GM18508 (cell line): ENCODE data around the gene AKAP4.

Experiments
- ATAC-seq: cut with Tn5 transposase; IDR thresholded peaks from one replicate; pipeline ENCODE4 v1.9.1; 2021; ENCODE audit warnings: moderate number of reproducible peaks; ENCODE audit not compliant: insufficient read depth, unreplicated experiment

Gene AKAP4

GRCh38 chrX:50200907-50201306 lies at the start of gene AKAP4:
Gene AKAP4, minus strand, starts transcription at chrX:50201007. Its CDS starts 118 bp downstream, at chrX:50200889.
- no peak for ATAC-seq

- ATAC-seq = no peak
These were observed 10.7 kb upstream of the AKAP4 start for GRCh38 chrX:50211510-50211909.

- no peak for ATAC-seq
These were observed 5.9 kb upstream of the AKAP4 start for GRCh38 chrX:50206753-50207152.

- peak; percentile 95 for ATAC-seq
These were observed 3.6 kb upstream of the AKAP4 start, which contains the start of gene CCNB3 for GRCh38 chrX:50204364-50204899. Gene CCNB3, plus strand, starts transcription at chrX:50204765. Its CDS starts 80,399 bp downstream, at chrX:50285164.

- no peak for ATAC-seq
These were observed 1.7 kb upstream of the AKAP4 start for GRCh38 chrX:50202539-50202938.

- ATAC-seq = no peak
These were observed 2.5 kb downstream of the AKAP4 start for GRCh38 chrX:50198348-50198747.

GRCh38 chrX:50188859-50189600 lies 11.8 kb downstream of the AKAP4 start:
- no peak for ATAC-seq

- no peak for ATAC-seq
These were observed 16.9 kb downstream of the AKAP4 start for GRCh38 chrX:50183891-50184290.

GRCh38 chrX:50180073-50180940 lies 20.5 kb downstream of the AKAP4 start:
- ATAC-seq = no peak

- ATAC-seq = no peak
These were observed 31.1 kb downstream of the AKAP4 start for GRCh38 chrX:50169717-50170116.

- no peak for ATAC-seq
These were observed 32.5 kb downstream of the AKAP4 start for GRCh38 chrX:50168241-50168687.

- ATAC-seq = no peak
These were observed 33.4 kb downstream of the AKAP4 start for GRCh38 chrX:50167366-50167765.

- no peak for ATAC-seq
These were observed 35.1 kb downstream of the AKAP4 start for GRCh38 chrX:50165727-50166126.

- ATAC-seq = no peak
These were observed 39.7 kb downstream of the AKAP4 start for GRCh38 chrX:50161127-50161526.

GRCh38 chrX:50158593-50158992 lies 42.2 kb downstream of the AKAP4 start:
- no peak for ATAC-seq

- no peak for ATAC-seq
These were observed 43.2 kb downstream of the AKAP4 start for GRCh38 chrX:50157545-50158135.

- ATAC-seq = no peak
These were observed 46.4 kb downstream of the AKAP4 start for GRCh38 chrX:50154429-50154828.

- ATAC-seq = no peak
These were observed 48.4 kb downstream of the AKAP4 start for GRCh38 chrX:50152456-50152855.

- ATAC-seq = no peak
These were observed 52.8 kb downstream of the AKAP4 start for GRCh38 chrX:50147972-50148371.
